ENCODE results near the gene TMA7.
A peak's percentile ranks its signal among the peaks of the same experiment; 100 is the strongest.

TMA7 gene

DNA sequence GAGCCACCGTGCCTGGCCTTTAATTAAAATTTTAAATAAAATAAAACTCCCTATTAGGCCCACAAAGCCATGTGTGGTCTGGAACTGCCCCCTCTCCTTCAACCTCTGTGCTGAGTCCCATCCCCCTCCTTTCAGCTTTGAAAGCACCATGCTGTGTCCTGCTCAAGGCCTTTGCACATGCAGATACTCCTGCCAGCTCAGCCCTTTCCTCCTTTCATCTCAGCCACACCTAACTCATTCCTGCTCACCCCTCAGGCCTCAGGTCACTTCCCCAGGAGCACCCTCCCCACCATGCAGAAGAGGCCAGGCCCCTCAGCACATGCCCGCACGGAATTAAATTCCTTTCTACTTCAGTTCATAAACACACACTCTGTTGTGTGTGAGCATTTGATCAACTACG is 34.6 kb downstream of the TMA7 start:
- no peak overlapping the region for H2BK15ac ChIP-seq (ENCODE audit: low read depth, poor library complexity, severe bottlenecking)
- no peak for DNase-seq
- no peak overlapping the region for H2AFZ ChIP-seq (ENCODE audit: low read depth, low read length)
- H3K4me1 ChIP-seq (ENCODE audit: control insufficient read depth, insufficient read depth, low read depth, low read length) = peaks cover 20% of the 10 kb centered on the region
- H3K4me3 ChIP-seq (ENCODE audit: insufficient read depth in 1 of 2, low read depth in 1 of 2, low read length in 2 of 2) = no peak overlapping the region
- no peak overlapping the region for H2BK12ac ChIP-seq (ENCODE audit: low read length in 2 of 2)
- no peak overlapping the region for H3K23ac ChIP-seq (ENCODE audit: low read length in 2 of 2)
- H2AK5ac ChIP-seq (ENCODE audit: low read length, severe bottlenecking) = no peak overlapping the region
- H2BK120ac ChIP-seq (ENCODE audit: low read depth, low read length) = no peak overlapping the region
- no peak overlapping the region for H4K8ac ChIP-seq (ENCODE audit: low read length)
- H4K91ac ChIP-seq (ENCODE audit: low read length) = no peak overlapping the region
- H3K9me3 ChIP-seq (ENCODE audit: control insufficient read depth, low read length) = no peaks in the 10 kb centered on the region
- H3K4ac ChIP-seq (ENCODE audit: low read depth in 1 of 2, low read length in 2 of 2) = no peak overlapping the region
- H3K79me1 ChIP-seq (replicated peaks; ENCODE audit: low read length, poor library complexity, severe bottlenecking) = peaks cover 4% of the 10 kb centered on the region
- no peak overlapping the region for H3K4me2 ChIP-seq (ENCODE audit: low read length, poor library complexity, severe bottlenecking)
- WGBS = 64% methylated on average over 4 of the region's 4 CpGs
- no peak overlapping the region for H3K27ac ChIP-seq (ENCODE audit: low read length, poor library complexity, severe bottlenecking)
- H3K36me3 ChIP-seq (ENCODE audit: control insufficient read depth in 1 of 2, insufficient read depth in 2 of 2, low read depth in 1 of 2, low read length in 2 of 2) = peaks cover 18 to 47% of the 10 kb centered on the region in 2 experiments
- no peak overlapping the region for H2BK5ac ChIP-seq (ENCODE audit: low read depth, low read length, poor library complexity, severe bottlenecking)
- no peak overlapping the region for H3K14ac ChIP-seq (ENCODE audit: low read length in 2 of 2)
- H3K9ac ChIP-seq (ENCODE audit: low read length) = no peak overlapping the region
- H3K27me3 ChIP-seq (ENCODE audit: control insufficient read depth in 1 of 2, insufficient read depth in 1 of 2, low read length in 2 of 2) = no peaks in the 10 kb centered on the region
- no peak overlapping the region for H3K18ac ChIP-seq (ENCODE audit: low read depth in 1 of 2, low read length in 2 of 2)

DNA sequence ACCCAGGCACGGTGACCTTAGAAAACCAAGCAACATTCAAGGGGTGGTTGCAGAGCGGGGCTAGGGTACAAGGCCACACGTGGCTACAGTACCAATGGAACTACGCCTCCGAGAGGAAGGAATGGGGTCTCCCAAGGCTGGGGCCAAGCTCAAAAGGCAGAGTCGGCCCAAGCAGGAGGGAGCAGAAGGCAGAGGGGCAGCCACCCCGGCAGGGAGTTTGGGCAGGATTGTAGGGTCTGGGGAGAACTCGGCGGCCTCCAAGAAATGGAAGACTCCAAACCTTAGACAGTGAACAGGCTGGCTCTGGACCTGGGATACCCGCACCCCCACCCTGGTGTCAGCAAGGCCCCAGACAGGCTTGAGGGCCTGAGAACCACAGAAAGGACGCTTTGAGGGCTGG is 35.1 kb downstream of the TMA7 start:
- WGBS = 81% methylated on average over 11 of the region's 11 CpGs
- Histone ChIP-seq H3K4me3 (ENCODE audit: insufficient read depth in 1 of 2, low read depth in 1 of 2, low read length in 2 of 2) (no peak overlapping the region), H3K9me3 (ENCODE audit: control insufficient read depth, low read length) (no peaks in the 10 kb centered on the region)

GRCh38 chr3:48476426-48477053 is 36.5 kb downstream of the TMA7 start:
- 94% methylated on average over 9 of the region's 9 CpGs for WGBS
- no peak overlapping the region for H3K14ac ChIP-seq (ENCODE audit: low read length in 2 of 2)

More for the DNA sequence above, 35.1 kb downstream of the TMA7 start:
- no peak overlapping the region for H2AK5ac ChIP-seq (ENCODE audit: low read length, severe bottlenecking)
- H2BK5ac ChIP-seq (ENCODE audit: low read depth, low read length, poor library complexity, severe bottlenecking) = no peak overlapping the region
- no peak overlapping the region for H3K4ac ChIP-seq (ENCODE audit: low read depth in 1 of 2, low read length in 2 of 2)
- H3K9ac ChIP-seq (ENCODE audit: low read length) = no peak overlapping the region
- peaks cover 4% of the 10 kb centered on the region for H3K79me1 ChIP-seq (replicated peaks; ENCODE audit: low read length, poor library complexity, severe bottlenecking)
- peaks cover 18% of the 10 kb centered on the region for H3K4me1 ChIP-seq (ENCODE audit: control insufficient read depth, insufficient read depth, low read depth, low read length)
- no peak overlapping the region for H2AFZ ChIP-seq (ENCODE audit: low read depth, low read length)
- peak overlapping the region in 1 of 2 experiments; percentile 42 for H2BK12ac ChIP-seq (ENCODE audit: low read length in 2 of 2)
- no peak overlapping the region for H3K4me2 ChIP-seq (ENCODE audit: low read length, poor library complexity, severe bottlenecking)
- no peaks in the 10 kb centered on the region for H3K27me3 ChIP-seq (ENCODE audit: control insufficient read depth in 1 of 2, insufficient read depth in 1 of 2, low read length in 2 of 2)
- no peak overlapping the region for H3K27ac ChIP-seq (ENCODE audit: low read length, poor library complexity, severe bottlenecking)
- H2BK15ac ChIP-seq (ENCODE audit: low read depth, poor library complexity, severe bottlenecking) = no peak overlapping the region
- H3K36me3 ChIP-seq (ENCODE audit: control insufficient read depth in 1 of 2, insufficient read depth in 2 of 2, low read depth in 1 of 2, low read length in 2 of 2) = peaks cover 12 to 41% of the 10 kb centered on the region in 2 experiments
- H3K14ac ChIP-seq (ENCODE audit: low read length in 2 of 2) = no peak overlapping the region
- DNase-seq = no peak
- no peak overlapping the region for H4K8ac ChIP-seq (ENCODE audit: low read length)
- no peak overlapping the region for H3K18ac ChIP-seq (ENCODE audit: low read depth in 1 of 2, low read length in 2 of 2)
- no peak overlapping the region for H2BK120ac ChIP-seq (ENCODE audit: low read depth, low read length)
- no peak overlapping the region for H4K91ac ChIP-seq (ENCODE audit: low read length)
- no peak overlapping the region for H3K23ac ChIP-seq (ENCODE audit: low read length in 2 of 2)

GRCh38 chr3:48477959-48478520 is 38.0 kb downstream of the TMA7 start:
- no peak overlapping the region for H3K14ac ChIP-seq (ENCODE audit: low read length in 2 of 2)
- no peak overlapping the region for H3K4ac ChIP-seq (ENCODE audit: low read depth in 1 of 2, low read length in 2 of 2)
- no peak overlapping the region for H3K27ac ChIP-seq (ENCODE audit: low read length, poor library complexity, severe bottlenecking)
- no peaks in the 10 kb centered on the region for H3K27me3 ChIP-seq (ENCODE audit: control insufficient read depth in 1 of 2, insufficient read depth in 1 of 2, low read length in 2 of 2)
- H2BK15ac ChIP-seq (ENCODE audit: low read depth, poor library complexity, severe bottlenecking) = no peak overlapping the region
- WGBS = 94% methylated on average over 8 of the region's 9 CpGs
- H3K9me3 ChIP-seq (ENCODE audit: control insufficient read depth, low read length) = no peaks in the 10 kb centered on the region
- peaks cover 10% of the 10 kb centered on the region for H3K4me1 ChIP-seq (ENCODE audit: control insufficient read depth, insufficient read depth, low read depth, low read length)
- peaks cover 9 to 37% of the 10 kb centered on the region in 2 experiments for H3K36me3 ChIP-seq (ENCODE audit: control insufficient read depth in 1 of 2, insufficient read depth in 2 of 2, low read depth in 1 of 2, low read length in 2 of 2)
- no peak overlapping the region for H3K23ac ChIP-seq (ENCODE audit: low read length in 2 of 2)
- H4K91ac ChIP-seq (ENCODE audit: low read length) = no peak overlapping the region
- no peak overlapping the region for H2AFZ ChIP-seq (ENCODE audit: low read depth, low read length)
- no peak overlapping the region for H2BK120ac ChIP-seq (ENCODE audit: low read depth, low read length)
- H3K79me1 ChIP-seq (replicated peaks; ENCODE audit: low read length, poor library complexity, severe bottlenecking) = peaks cover 4% of the 10 kb centered on the region
- H4K8ac ChIP-seq (ENCODE audit: low read length) = no peak overlapping the region
- no peak overlapping the region for H2BK12ac ChIP-seq (ENCODE audit: low read length in 2 of 2)
- DNase-seq = no peak
- H3K18ac ChIP-seq (ENCODE audit: low read depth in 1 of 2, low read length in 2 of 2) = no peak overlapping the region
- no peak overlapping the region for H3K4me3 ChIP-seq (ENCODE audit: insufficient read depth in 1 of 2, low read depth in 1 of 2, low read length in 2 of 2)
- no peak overlapping the region for H3K4me2 ChIP-seq (ENCODE audit: low read length, poor library complexity, severe bottlenecking)
- H2AK5ac ChIP-seq (ENCODE audit: low read length, severe bottlenecking) = no peak overlapping the region
- H3K9ac ChIP-seq (ENCODE audit: low read length) = no peak overlapping the region
- H2BK5ac ChIP-seq (ENCODE audit: low read depth, low read length, poor library complexity, severe bottlenecking) = no peak overlapping the region

More at GRCh38 chr3:48476426-48477053, 36.5 kb downstream of the TMA7 start:
- no peak overlapping the region for H2BK12ac ChIP-seq (ENCODE audit: low read length in 2 of 2)
- H2AK5ac ChIP-seq (ENCODE audit: low read length, severe bottlenecking) = no peak overlapping the region
- no peaks in the 10 kb centered on the region for H3K27me3 ChIP-seq (ENCODE audit: control insufficient read depth in 1 of 2, insufficient read depth in 1 of 2, low read length in 2 of 2)
- H3K23ac ChIP-seq (ENCODE audit: low read length in 2 of 2) = peak overlapping the region in 1 of 2 experiments; percentile 10
- no peak for DNase-seq
- H3K4ac ChIP-seq (ENCODE audit: low read depth in 1 of 2, low read length in 2 of 2) = no peak overlapping the region
- H3K36me3 ChIP-seq (ENCODE audit: control insufficient read depth in 1 of 2, insufficient read depth in 2 of 2, low read depth in 1 of 2, low read length in 2 of 2) = peaks cover 9 to 37% of the 10 kb centered on the region in 2 experiments
- H2AFZ ChIP-seq (ENCODE audit: low read depth, low read length) = no peak overlapping the region
- H2BK15ac ChIP-seq (ENCODE audit: low read depth, poor library complexity, severe bottlenecking) = no peak overlapping the region
- H4K8ac ChIP-seq (ENCODE audit: low read length) = no peak overlapping the region
- H3K4me2 ChIP-seq (ENCODE audit: low read length, poor library complexity, severe bottlenecking) = no peak overlapping the region
- no peak overlapping the region for H4K91ac ChIP-seq (ENCODE audit: low read length)
- no peak overlapping the region for H3K18ac ChIP-seq (ENCODE audit: low read depth in 1 of 2, low read length in 2 of 2)
- H3K27ac ChIP-seq (ENCODE audit: low read length, poor library complexity, severe bottlenecking) = no peak overlapping the region
- no peaks in the 10 kb centered on the region for H3K9me3 ChIP-seq (ENCODE audit: control insufficient read depth, low read length)
- H2BK120ac ChIP-seq (ENCODE audit: low read depth, low read length) = no peak overlapping the region
- H3K9ac ChIP-seq (ENCODE audit: low read length) = no peak overlapping the region
- H3K4me1 ChIP-seq (ENCODE audit: control insufficient read depth, insufficient read depth, low read depth, low read length) = peaks cover 13% of the 10 kb centered on the region
- H3K79me1 ChIP-seq (replicated peaks; ENCODE audit: low read length, poor library complexity, severe bottlenecking) = peaks cover 4% of the 10 kb centered on the region
- H2BK5ac ChIP-seq (ENCODE audit: low read depth, low read length, poor library complexity, severe bottlenecking) = no peak overlapping the region
- H3K4me3 ChIP-seq (ENCODE audit: insufficient read depth in 1 of 2, low read depth in 1 of 2, low read length in 2 of 2) = no peak overlapping the region
